WTC11 (cell line): ENCODE data around the gene ZZZ3. TPM values are rescaled to one million over a fixed set of nuclear protein-coding genes. Genes with fewer than 3 reads are reported as not detected.

Experiments
- ATAC-seq: fragments of 200-7000 bp; cut with Tn5 transposase; 2 replicates; pipeline ENCODE4 v1.10.0; 2021; ENCODE audit warnings: mild to moderate bottlenecking, moderate library complexity
- CTCF ChIA-PET: fragments of 300-600 bp; sonication (Branson Sonifier 250); formaldehyde crosslinking; loops from one replicate; lab custom pipeline; 2021; ENCODE audit warnings: antibody characterized with exemption; lab: Charles Lee
- POLR2A ChIA-PET: fragments of 350-600 bp; sonication (Branson Sonifier 250); formaldehyde crosslinking; loops from one replicate; lab custom pipeline; 2021; ENCODE audit warnings: antibody characterized with exemption; lab: Charles Lee
- DNase-seq: peaks from one replicate; pipeline ENCODE4 v3.0.0; 2021; ENCODE audit warnings: low spot score
- H3K27ac Mint-ChIP-seq: 2 replicates; pipeline ENCODE4 v1.8.0; 2021; ENCODE audit warnings: mixed read lengths
- H3K27me3 Mint-ChIP-seq: 2 replicates; pipeline ENCODE4 v1.8.0; 2021; ENCODE audit warnings: low read depth, mild to moderate bottlenecking, moderate library complexity, mixed read lengths
- H3K36me3 Mint-ChIP-seq: 2 replicates; pipeline ENCODE4 v1.8.0; 2021; ENCODE audit warnings: mixed read lengths
- H3K4me1 Mint-ChIP-seq: 2 replicates; pipeline ENCODE4 v1.8.0; 2022; ENCODE audit warnings: mixed read lengths
- H3K4me3 Mint-ChIP-seq: 2 replicates; pipeline ENCODE4 v1.8.0; 2021; ENCODE audit warnings: mild to moderate bottlenecking, moderate library complexity, mixed read lengths
- H3K9me3 Mint-ChIP-seq: 2 replicates; pipeline ENCODE4 v1.8.0; 2021; ENCODE audit warnings: mixed read lengths
- ATF1 ChIP-seq: sonication (generic); formaldehyde crosslinking; IDR thresholded peaks from 2 replicates; pipeline ENCODE4 v1.8.1; 2023; ENCODE audit warnings: mild to moderate bottlenecking, moderate library complexity, missing genetic modification reagents
- EMX1 ChIP-seq: fragments of 250-450 bp; sonication (Bioruptor Pico); IDR thresholded peaks from 2 replicates; pipeline ENCODE4 v1.8.0; 2021; ENCODE audit warnings: mild to moderate bottlenecking
- FOXP1 ChIP-seq: sonication (generic); formaldehyde crosslinking; IDR thresholded peaks from 2 replicates; pipeline ENCODE4 v1.8.0; 2022; ENCODE audit warnings: missing genetic modification reagents, mild to moderate bottlenecking, moderate library complexity, borderline replicate concordance
- FOXP4 ChIP-seq: sonication (generic); formaldehyde crosslinking; IDR thresholded peaks from 2 replicates; pipeline ENCODE4 v1.8.0; 2022; ENCODE audit warnings: mild to moderate bottlenecking, missing genetic modification reagents
- HMGA2 ChIP-seq: fragments of 250-450 bp; sonication (Bioruptor Pico); IDR thresholded peaks from 2 replicates; pipeline ENCODE4 v1.4.0; 2021; ENCODE audit warnings: mild to moderate bottlenecking, moderate library complexity
- HMGXB4 ChIP-seq: sonication (generic); formaldehyde crosslinking; IDR thresholded peaks from 2 replicates; pipeline ENCODE4 v1.8.1; 2023; ENCODE audit warnings: mild to moderate bottlenecking, moderate library complexity, missing genetic modification reagents
- MXD4 ChIP-seq: fragments of 250-450 bp; sonication (Bioruptor Pico); IDR thresholded peaks from 2 replicates; pipeline ENCODE4 v1.8.0; 2021; ENCODE audit warnings: mild to moderate bottlenecking, moderate library complexity, borderline replicate concordance
- NFE2L1 ChIP-seq: sonication (generic); formaldehyde crosslinking; IDR thresholded peaks from 2 replicates; pipeline ENCODE4 v1.8.1; 2023; ENCODE audit warnings: missing genetic modification reagents
- NR1H2 ChIP-seq: sonication (generic); formaldehyde crosslinking; IDR thresholded peaks from 2 replicates; pipeline ENCODE4 v1.9.0; 2021; ENCODE audit warnings: mild to moderate bottlenecking, moderate library complexity, missing genetic modification reagents
- NR2C2 ChIP-seq: sonication (generic); formaldehyde crosslinking; IDR thresholded peaks from 2 replicates; pipeline ENCODE4 v1.8.0; 2022; ENCODE audit warnings: mild to moderate bottlenecking, missing genetic modification reagents
- NR3C1 ChIP-seq: sonication (generic); formaldehyde crosslinking; conservative IDR thresholded peaks from 2 replicates; pipeline ENCODE4 v1.8.1; 2023; ENCODE audit warnings: low read depth, mild to moderate bottlenecking, missing genetic modification reagents
- RELA ChIP-seq: sonication (generic); formaldehyde crosslinking; IDR thresholded peaks from 2 replicates; pipeline ENCODE4 v1.8.1; 2022; ENCODE audit warnings: missing genetic modification reagents, mild to moderate bottlenecking, borderline replicate concordance
- SMAD3 ChIP-seq: sonication (generic); formaldehyde crosslinking; IDR thresholded peaks from 2 replicates; pipeline ENCODE4 v1.8.0; 2022; ENCODE audit warnings: missing genetic modification reagents, mild to moderate bottlenecking, borderline replicate concordance
- TCF7 ChIP-seq: sonication (generic); formaldehyde crosslinking; IDR thresholded peaks from 2 replicates; pipeline ENCODE4 v1.8.0; 2022; ENCODE audit warnings: mild to moderate bottlenecking, low read depth, missing genetic modification reagents, moderate library complexity
- ZNF219 ChIP-seq: sonication (generic); formaldehyde crosslinking; IDR thresholded peaks from 2 replicates; pipeline ENCODE4 v1.8.0; 2023; ENCODE audit warnings: missing genetic modification reagents, mild to moderate bottlenecking, borderline replicate concordance
- ZSCAN18 ChIP-seq: fragments of 250-450 bp; sonication (Bioruptor Pico); IDR thresholded peaks from 2 replicates; pipeline ENCODE4 v2.1.2; 2022; ENCODE audit warnings: mild to moderate bottlenecking, moderate library complexity
- total RNA-seq: library from RNA; stranded (reverse); gene quantifications from 3 replicates; pipeline ENCODE4 v1.2.3, GENCODE V29; 2021
- TF ChIP-seq, protein P1 (sequence below): sonication (generic); formaldehyde crosslinking; IDR thresholded peaks from 2 replicates; pipeline ENCODE4 v1.8.1; 2022; ENCODE audit warnings: missing genetic modification reagents, borderline replicate concordance
- TF ChIP-seq, protein P2 (sequence below): sonication (generic); formaldehyde crosslinking; IDR thresholded peaks from 2 replicates; pipeline ENCODE4 v1.8.1; 2023; ENCODE audit warnings: mild to moderate bottlenecking, missing genetic modification reagents, borderline replicate concordance
- TF ChIP-seq, protein P3 (sequence below): sonication (generic); formaldehyde crosslinking; IDR thresholded peaks from 2 replicates; pipeline ENCODE4 v1.8.0; 2023; ENCODE audit warnings: missing genetic modification reagents, mild to moderate bottlenecking, borderline replicate concordance
- TF ChIP-seq, protein P4 (sequence below): sonication (generic); formaldehyde crosslinking; IDR thresholded peaks from 2 replicates; pipeline ENCODE4 v1.8.1; 2022; ENCODE audit warnings: low read depth, missing genetic modification reagents, borderline replicate concordance

ZZZ3 gene
- total RNA-seq, 1 experiment from 2014 or later, result 43.5 TPM

- Mint-ChIP-seq H3K4me1 (peaks cover 2% of the 10 kb centered on the region; the same call in 1 of the 2 replicates), H3K36me3 (peaks cover 46% of the 10 kb centered on the region), H3K27ac (peak overlapping the region; percentile 5; the same call in 1 of the 2 replicates), H3K27me3 (no peaks in the 10 kb centered on the region; the same call in 1 of the 2 replicates), H3K9me3 (peaks cover 43% of the 10 kb centered on the region), H3K4me3 (no peak overlapping the region)
- no peak for ATAC-seq
- DNase-seq, result no peak
- TF ChIP-seq NR3C1, result no peak
- TF ChIP-seq NFE2L1 (CRISPR knock-in tag), result no peak
- TF ChIP-seq FOXP1 (CRISPR knock-in tag), result no peak
- TF ChIP-seq HMGA2, result no peak
- TF ChIP-seq, protein P1, sequence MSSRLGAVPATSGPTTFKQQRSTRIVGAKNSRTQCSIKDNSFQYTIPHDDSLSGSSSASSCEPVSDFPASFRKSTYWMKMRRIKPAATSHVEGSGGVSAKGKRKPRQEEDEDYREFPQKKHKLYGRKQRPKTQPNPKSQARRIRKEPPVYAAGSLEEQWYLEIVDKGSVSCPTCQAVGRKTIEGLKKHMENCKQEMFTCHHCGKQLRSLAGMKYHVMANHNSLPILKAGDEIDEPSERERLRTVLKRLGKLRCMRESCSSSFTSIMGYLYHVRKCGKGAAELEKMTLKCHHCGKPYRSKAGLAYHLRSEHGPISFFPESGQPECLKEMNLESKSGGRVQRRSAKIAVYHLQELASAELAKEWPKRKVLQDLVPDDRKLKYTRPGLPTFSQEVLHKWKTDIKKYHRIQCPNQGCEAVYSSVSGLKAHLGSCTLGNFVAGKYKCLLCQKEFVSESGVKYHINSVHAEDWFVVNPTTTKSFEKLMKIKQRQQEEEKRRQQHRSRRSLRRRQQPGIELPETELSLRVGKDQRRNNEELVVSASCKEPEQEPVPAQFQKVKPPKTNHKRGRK (CRISPR knock-in tag), result no peak
- no peak for TF ChIP-seq NR2C2 (CRISPR knock-in tag)
- TF ChIP-seq ZSCAN18 (CRISPR knock-in tag), result no peak
- no peak for TF ChIP-seq ATF1 (CRISPR knock-in tag)
- TF ChIP-seq, protein P2, sequence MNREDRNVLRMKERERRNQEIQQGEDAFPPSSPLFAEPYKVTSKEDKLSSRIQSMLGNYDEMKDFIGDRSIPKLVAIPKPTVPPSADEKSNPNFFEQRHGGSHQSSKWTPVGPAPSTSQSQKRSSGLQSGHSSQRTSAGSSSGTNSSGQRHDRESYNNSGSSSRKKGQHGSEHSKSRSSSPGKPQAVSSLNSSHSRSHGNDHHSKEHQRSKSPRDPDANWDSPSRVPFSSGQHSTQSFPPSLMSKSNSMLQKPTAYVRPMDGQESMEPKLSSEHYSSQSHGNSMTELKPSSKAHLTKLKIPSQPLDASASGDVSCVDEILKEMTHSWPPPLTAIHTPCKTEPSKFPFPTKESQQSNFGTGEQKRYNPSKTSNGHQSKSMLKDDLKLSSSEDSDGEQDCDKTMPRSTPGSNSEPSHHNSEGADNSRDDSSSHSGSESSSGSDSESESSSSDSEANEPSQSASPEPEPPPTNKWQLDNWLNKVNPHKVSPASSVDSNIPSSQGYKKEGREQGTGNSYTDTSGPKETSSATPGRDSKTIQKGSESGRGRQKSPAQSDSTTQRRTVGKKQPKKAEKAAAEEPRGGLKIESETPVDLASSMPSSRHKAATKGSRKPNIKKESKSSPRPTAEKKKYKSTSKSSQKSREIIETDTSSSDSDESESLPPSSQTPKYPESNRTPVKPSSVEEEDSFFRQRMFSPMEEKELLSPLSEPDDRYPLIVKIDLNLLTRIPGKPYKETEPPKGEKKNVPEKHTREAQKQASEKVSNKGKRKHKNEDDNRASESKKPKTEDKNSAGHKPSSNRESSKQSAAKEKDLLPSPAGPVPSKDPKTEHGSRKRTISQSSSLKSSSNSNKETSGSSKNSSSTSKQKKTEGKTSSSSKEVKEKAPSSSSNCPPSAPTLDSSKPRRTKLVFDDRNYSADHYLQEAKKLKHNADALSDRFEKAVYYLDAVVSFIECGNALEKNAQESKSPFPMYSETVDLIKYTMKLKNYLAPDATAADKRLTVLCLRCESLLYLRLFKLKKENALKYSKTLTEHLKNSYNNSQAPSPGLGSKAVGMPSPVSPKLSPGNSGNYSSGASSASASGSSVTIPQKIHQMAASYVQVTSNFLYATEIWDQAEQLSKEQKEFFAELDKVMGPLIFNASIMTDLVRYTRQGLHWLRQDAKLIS (CRISPR knock-in tag), result no peak
- TF ChIP-seq FOXP4 (CRISPR knock-in tag), result no peak
- no peak for TF ChIP-seq RELA (CRISPR knock-in tag)
- TF ChIP-seq SMAD3 (CRISPR knock-in tag), result no peak
- no peak for TF ChIP-seq HMGXB4 (CRISPR knock-in tag)
- TF ChIP-seq, protein P3, sequence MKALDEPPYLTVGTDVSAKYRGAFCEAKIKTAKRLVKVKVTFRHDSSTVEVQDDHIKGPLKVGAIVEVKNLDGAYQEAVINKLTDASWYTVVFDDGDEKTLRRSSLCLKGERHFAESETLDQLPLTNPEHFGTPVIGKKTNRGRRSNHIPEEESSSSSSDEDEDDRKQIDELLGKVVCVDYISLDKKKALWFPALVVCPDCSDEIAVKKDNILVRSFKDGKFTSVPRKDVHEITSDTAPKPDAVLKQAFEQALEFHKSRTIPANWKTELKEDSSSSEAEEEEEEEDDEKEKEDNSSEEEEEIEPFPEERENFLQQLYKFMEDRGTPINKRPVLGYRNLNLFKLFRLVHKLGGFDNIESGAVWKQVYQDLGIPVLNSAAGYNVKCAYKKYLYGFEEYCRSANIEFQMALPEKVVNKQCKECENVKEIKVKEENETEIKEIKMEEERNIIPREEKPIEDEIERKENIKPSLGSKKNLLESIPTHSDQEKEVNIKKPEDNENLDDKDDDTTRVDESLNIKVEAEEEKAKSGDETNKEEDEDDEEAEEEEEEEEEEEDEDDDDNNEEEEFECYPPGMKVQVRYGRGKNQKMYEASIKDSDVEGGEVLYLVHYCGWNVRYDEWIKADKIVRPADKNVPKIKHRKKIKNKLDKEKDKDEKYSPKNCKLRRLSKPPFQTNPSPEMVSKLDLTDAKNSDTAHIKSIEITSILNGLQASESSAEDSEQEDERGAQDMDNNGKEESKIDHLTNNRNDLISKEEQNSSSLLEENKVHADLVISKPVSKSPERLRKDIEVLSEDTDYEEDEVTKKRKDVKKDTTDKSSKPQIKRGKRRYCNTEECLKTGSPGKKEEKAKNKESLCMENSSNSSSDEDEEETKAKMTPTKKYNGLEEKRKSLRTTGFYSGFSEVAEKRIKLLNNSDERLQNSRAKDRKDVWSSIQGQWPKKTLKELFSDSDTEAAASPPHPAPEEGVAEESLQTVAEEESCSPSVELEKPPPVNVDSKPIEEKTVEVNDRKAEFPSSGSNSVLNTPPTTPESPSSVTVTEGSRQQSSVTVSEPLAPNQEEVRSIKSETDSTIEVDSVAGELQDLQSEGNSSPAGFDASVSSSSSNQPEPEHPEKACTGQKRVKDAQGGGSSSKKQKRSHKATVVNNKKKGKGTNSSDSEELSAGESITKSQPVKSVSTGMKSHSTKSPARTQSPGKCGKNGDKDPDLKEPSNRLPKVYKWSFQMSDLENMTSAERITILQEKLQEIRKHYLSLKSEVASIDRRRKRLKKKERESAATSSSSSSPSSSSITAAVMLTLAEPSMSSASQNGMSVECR (CRISPR knock-in tag), result no peak
- TF ChIP-seq MXD4 (CRISPR knock-in tag), result no peak
- no peak for TF ChIP-seq ZNF219
- TF ChIP-seq TCF7 (CRISPR knock-in tag), result no peak
- no peak for TF ChIP-seq EMX1 (CRISPR knock-in tag)
- no peak for TF ChIP-seq NR1H2 (CRISPR knock-in tag)
- TF ChIP-seq, protein P4, sequence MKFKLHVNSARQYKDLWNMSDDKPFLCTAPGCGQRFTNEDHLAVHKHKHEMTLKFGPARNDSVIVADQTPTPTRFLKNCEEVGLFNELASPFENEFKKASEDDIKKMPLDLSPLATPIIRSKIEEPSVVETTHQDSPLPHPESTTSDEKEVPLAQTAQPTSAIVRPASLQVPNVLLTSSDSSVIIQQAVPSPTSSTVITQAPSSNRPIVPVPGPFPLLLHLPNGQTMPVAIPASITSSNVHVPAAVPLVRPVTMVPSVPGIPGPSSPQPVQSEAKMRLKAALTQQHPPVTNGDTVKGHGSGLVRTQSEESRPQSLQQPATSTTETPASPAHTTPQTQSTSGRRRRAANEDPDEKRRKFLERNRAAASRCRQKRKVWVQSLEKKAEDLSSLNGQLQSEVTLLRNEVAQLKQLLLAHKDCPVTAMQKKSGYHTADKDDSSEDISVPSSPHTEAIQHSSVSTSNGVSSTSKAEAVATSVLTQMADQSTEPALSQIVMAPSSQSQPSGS, result no peak
- POLR2A ChIA-PET, result no interaction called here
- CTCF ChIA-PET, result interaction anchor here (0.6 kb wide), 1 partner anchor 126 kb away, joined by 3 read pairs; the partner anchor contains the start of gene MIGA1
These were observed 29.4 kb downstream of the ZZZ3 start for GRCh38 chr1:77652970-77653516.
